Measurements from ENCODE around the gene ADAMTS15.

DNA sequence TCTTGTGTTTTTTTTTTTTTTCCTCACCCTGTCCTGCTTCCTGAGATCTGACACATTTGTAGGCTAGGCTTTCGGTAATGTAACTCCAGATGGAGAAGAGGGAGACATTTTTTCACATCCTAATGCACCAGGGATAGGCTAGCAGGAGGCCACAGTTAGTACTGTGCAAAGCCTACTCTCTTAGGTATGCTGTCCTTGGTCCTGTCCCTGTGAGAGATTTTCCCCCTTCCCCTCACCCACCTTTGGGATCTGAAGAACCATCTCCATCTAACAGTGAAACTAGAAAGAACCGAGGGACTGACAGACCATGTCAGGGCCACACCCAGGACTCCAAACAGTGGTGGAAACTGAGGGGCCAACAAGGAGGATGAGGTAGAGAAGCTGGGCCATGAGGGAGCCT is 49.2 kb upstream of the ADAMTS15 start:
- TF ChIP-seq POLR2A (IDR thresholded peaks at IDR 0.05; ENCODE audit: low read depth, low read length) (no peak), RCOR1 (IDR thresholded peaks at IDR 0.05; ENCODE audit: insufficient replicate concordance, low read length) (no peak), MXI1 (IDR thresholded peaks at IDR 0.05; ENCODE audit: borderline replicate concordance, low read depth, low read length) (no peak), RFX5 (IDR thresholded peaks at IDR 0.05; ENCODE audit: low read depth, low read length) (no peak), CEBPB (IDR thresholded peaks at IDR 0.05; ENCODE audit: low read depth, low read length) (no peak), RAD21 (IDR thresholded peaks at IDR 0.05; ENCODE audit: low read length) (no peak), NFE2L2 (IDR thresholded peaks at IDR 0.05; ENCODE audit: low read depth, low read length) (no peak), SMC3 (IDR thresholded peaks at IDR 0.05; ENCODE audit: low read depth, low read length) (no peak), CHD1 (IDR thresholded peaks at IDR 0.05; ENCODE audit: low read depth, low read length) (no peak), BHLHE40 (IDR thresholded peaks at IDR 0.05; ENCODE audit: low read depth, low read length) (no peak), MAZ (IDR thresholded peaks at IDR 0.05; ENCODE audit: borderline replicate concordance, low read depth, low read length) (no peak)
- TF ChIP-seq, protein P1, sequence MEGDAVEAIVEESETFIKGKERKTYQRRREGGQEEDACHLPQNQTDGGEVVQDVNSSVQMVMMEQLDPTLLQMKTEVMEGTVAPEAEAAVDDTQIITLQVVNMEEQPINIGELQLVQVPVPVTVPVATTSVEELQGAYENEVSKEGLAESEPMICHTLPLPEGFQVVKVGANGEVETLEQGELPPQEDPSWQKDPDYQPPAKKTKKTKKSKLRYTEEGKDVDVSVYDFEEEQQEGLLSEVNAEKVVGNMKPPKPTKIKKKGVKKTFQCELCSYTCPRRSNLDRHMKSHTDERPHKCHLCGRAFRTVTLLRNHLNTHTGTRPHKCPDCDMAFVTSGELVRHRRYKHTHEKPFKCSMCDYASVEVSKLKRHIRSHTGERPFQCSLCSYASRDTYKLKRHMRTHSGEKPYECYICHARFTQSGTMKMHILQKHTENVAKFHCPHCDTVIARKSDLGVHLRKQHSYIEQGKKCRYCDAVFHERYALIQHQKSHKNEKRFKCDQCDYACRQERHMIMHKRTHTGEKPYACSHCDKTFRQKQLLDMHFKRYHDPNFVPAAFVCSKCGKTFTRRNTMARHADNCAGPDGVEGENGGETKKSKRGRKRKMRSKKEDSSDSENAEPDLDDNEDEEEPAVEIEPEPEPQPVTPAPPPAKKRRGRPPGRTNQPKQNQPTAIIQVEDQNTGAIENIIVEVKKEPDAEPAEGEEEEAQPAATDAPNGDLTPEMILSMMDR (conservative IDR thresholded peaks at IDR 0.05; ENCODE audit: low read depth, low read length), result no peak
- TF ChIP-seq, protein P2, sequence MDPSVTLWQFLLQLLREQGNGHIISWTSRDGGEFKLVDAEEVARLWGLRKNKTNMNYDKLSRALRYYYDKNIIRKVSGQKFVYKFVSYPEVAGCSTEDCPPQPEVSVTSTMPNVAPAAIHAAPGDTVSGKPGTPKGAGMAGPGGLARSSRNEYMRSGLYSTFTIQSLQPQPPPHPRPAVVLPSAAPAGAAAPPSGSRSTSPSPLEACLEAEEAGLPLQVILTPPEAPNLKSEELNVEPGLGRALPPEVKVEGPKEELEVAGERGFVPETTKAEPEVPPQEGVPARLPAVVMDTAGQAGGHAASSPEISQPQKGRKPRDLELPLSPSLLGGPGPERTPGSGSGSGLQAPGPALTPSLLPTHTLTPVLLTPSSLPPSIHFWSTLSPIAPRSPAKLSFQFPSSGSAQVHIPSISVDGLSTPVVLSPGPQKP (IDR thresholded peaks at IDR 0.05; ENCODE audit: borderline replicate concordance, low read depth, low read length), result no peak
- TF ChIP-seq, protein P3, sequence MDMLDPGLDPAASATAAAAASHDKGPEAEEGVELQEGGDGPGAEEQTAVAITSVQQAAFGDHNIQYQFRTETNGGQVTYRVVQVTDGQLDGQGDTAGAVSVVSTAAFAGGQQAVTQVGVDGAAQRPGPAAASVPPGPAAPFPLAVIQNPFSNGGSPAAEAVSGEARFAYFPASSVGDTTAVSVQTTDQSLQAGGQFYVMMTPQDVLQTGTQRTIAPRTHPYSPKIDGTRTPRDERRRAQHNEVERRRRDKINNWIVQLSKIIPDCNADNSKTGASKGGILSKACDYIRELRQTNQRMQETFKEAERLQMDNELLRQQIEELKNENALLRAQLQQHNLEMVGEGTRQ (IDR thresholded peaks at IDR 0.05; ENCODE audit: low read depth, low read length), result no peak

Data from IMR-90 (cell line).